Stomach (tissue), 4 donors: Measurements from ENCODE around the gene PRRT1B.

Source experiments
- CTCF ChIP-seq, 7 experiments: fragments of 450-650 bp in 4 of 7; fragments of 200-600 bp in 3 of 7; sonication (generic) in 3 of 7; IDR thresholded peaks; one replicate each; pipeline ENCODE4 v1.5.1; 2016 to 2019; ENCODE audit warnings: antibody characterized with exemption in 7 of 7, control low read depth in 2 of 7, mild to moderate bottlenecking in 1 of 7
- EP300 ChIP-seq: sonication (generic); formaldehyde crosslinking; IDR thresholded peaks from one replicate; pipeline ENCODE4 v1.6.1; 2017; ENCODE audit warnings: antibody characterized with exemption

GRCh38 chr9:131499254-131499767, 46.0 kb upstream of the PRRT1B start:
- TF ChIP-seq CTCF (IDR thresholded peaks at IDR 0.05) = no peak
- no peak for TF ChIP-seq EP300
